A549 (cell line): ENCODE results near the gene SUPT20HL1.

Source experiments
- CTCF ChIP-seq: fragments of >200 bp; sonication (Bioruptor Twin); formaldehyde crosslinking; IDR thresholded peaks from 3 replicates; pipeline ENCODE4 v1.5.1; 2016
- NFE2L2 ChIP-seq: fragments of 150-350 bp; conservative IDR thresholded peaks from 2 replicates; pipeline ENCODE4 v1.6.1; 2014; ENCODE audit warnings: low read length
- NR3C1 ChIP-seq: fragments of >200 bp; sonication (Bioruptor Twin); formaldehyde crosslinking; IDR thresholded peaks from 3 replicates; pipeline ENCODE4 v1.6.1; 2017
- POLR2A ChIP-seq: IDR thresholded peaks from 2 replicates; pipeline ENCODE4 v1.6.1; 2012; ENCODE audit warnings: mild to moderate bottlenecking, low read length
- RAD21 ChIP-seq, 2 experiments: fragments of >200 bp in 1 of 2; sonication (Bioruptor Twin) in 1 of 2; formaldehyde crosslinking in 1 of 2; IDR thresholded peaks in 1 of 2; conservative IDR thresholded peaks in 1 of 2; 2 replicates in 1 of 2; 3 replicates in 1 of 2; pipeline ENCODE4 v1.6.1; 2012 to 2018; ENCODE audit warnings: inconsistent platforms in 1 of 2
- ZFP36 ChIP-seq: fragments of 450-650 bp; IDR thresholded peaks from 2 replicates; pipeline ENCODE4 v1.6.1; 2014; ENCODE audit warnings: borderline replicate concordance; ENCODE audit not compliant: partially characterized antibody

- TF ChIP-seq POLR2A (no peak), RAD21 (conservative IDR thresholded peaks at IDR 0.05 in 1 of 2, IDR thresholded peaks at IDR 0.05 in 1 of 2) (no peak), ZFP36 (no peak), CTCF (no peak), NFE2L2 (no peak), NR3C1 (no peak)
Measured at GRCh38 chrX:24378706-24379105, 18.3 kb downstream of the SUPT20HL1 start.
